SKM-1 (cell line): ENCODE data around the gene GPI.

Source experiments
- DNase-seq: peaks from one replicate; lab custom pipeline; 2025; ENCODE audit not compliant: unreplicated experiment; lab: John Stamatoyannopoulos, UW

GPI gene

GRCh38 chr19:34337739-34338138 is 27.3 kb upstream of the GPI start:
- no peak for DNase-seq

- DNase-seq, result no peak
Observed at GRCh38 chr19:34341935-34342680, 22.9 kb upstream of the GPI start.

- no peak for DNase-seq
Observed at GRCh38 chr19:34343751-34344150, 21.2 kb upstream of the GPI start.

- peak; percentile 8 for DNase-seq
Observed at GRCh38 chr19:34345947-34346351, 19.0 kb upstream of the GPI start.

- no peak for DNase-seq
Observed at GRCh38 chr19:34347561-34348165, 17.3 kb upstream of the GPI start.

- DNase-seq, result no peak
Observed at GRCh38 chr19:34348899-34349487, 16.0 kb upstream of the GPI start.

- DNase-seq, result no peak
Observed at GRCh38 chr19:34350161-34350561, 14.8 kb upstream of the GPI start.

- no peak for DNase-seq
Observed at GRCh38 chr19:34351382-34351826, 13.6 kb upstream of the GPI start.

- DNase-seq, result no peak
Observed at GRCh38 chr19:34353546-34353945, 11.4 kb upstream of the GPI start.

GRCh38 chr19:34355201-34355600 is 9.8 kb upstream of the GPI start:
- no peak for DNase-seq

GRCh38 chr19:34356875-34357274 is 8.1 kb upstream of the GPI start:
- no peak for DNase-seq

GRCh38 chr19:34357431-34357830 is 7.6 kb upstream of the GPI start:
- no peak for DNase-seq

GRCh38 chr19:34359140-34359953 is 5.6 kb upstream of the GPI start:
- peak; percentile 91 for DNase-seq

- DNase-seq, result no peak
Observed at GRCh38 chr19:34359954-34360315, 5.1 kb upstream of the GPI start.

GRCh38 chr19:34360354-34360909 is 4.6 kb upstream of the GPI start:
- DNase-seq, result no peak

- DNase-seq, result no peak
Observed at GRCh38 chr19:34362679-34363069, 2.3 kb upstream of the GPI start.

GRCh38 chr19:34363094-34363493 is 1.9 kb upstream of the GPI start:
- no peak for DNase-seq

- no peak for DNase-seq
Observed at GRCh38 chr19:34363930-34364329, 1.1 kb upstream of the GPI start.

GRCh38 chr19:34364462-34364829 is 550 bp upstream of the GPI start:
- no peak for DNase-seq

GRCh38 chr19:34365463-34366401 is 736 bp downstream of the GPI start:
- DNase-seq, result no peak
